Epithelial cell of proximal tubule (primary cell): Measurements from ENCODE around the gene SEMA3A. TPM values are rescaled to one million over a fixed set of nuclear protein-coding genes. Genes with fewer than 3 reads are reported as not detected.

Experiments
- DNase-seq: peaks from one replicate; pipeline ENCODE4 v3.0.0-alpha.2; 2011; ENCODE audit warnings: low read depth
- H3K4me3 ChIP-seq: 2 replicates; pipeline ENCODE4 v1.5.1; 2011; ENCODE audit warnings: low read depth, mild to moderate bottlenecking, low read length
- total RNA-seq: library from RNA; depleted of rRNA; stranded (reverse); fragments of >200 nt; gene quantifications from 2 replicates; pipeline ENCODE4 v1.2.3, GENCODE V29; 2015
- TF ChIP-seq, protein P1 (sequence below): conservative IDR thresholded peaks from 2 replicates; pipeline ENCODE4 v1.5.1; 2012; ENCODE audit warnings: low read depth, mild to moderate bottlenecking, low read length

SEMA3A gene
- total RNA-seq, 1 donor from 2014 or later, result 13.7 TPM

DNA sequence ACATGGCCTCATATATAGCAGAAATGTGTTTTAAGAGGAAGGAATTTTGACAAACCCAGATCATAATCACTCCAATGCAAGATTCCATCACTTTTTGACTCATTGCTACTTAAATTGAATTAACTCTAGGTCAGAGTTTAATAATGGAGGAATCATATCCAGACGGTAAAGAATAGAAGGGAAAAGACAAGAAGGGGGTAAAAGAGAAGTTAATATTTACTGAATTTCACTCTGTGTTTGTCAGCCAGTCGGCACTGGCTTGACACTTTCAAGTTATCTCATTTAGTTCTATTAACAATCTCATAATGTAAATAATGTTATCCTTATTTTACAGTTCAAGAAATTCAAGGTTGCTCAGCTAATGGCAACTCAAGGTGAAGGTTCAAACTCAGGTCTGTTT lies 147.5 kb downstream of the SEMA3A start:
- no peak overlapping the region for H3K4me3 ChIP-seq
- TF ChIP-seq, protein P1, sequence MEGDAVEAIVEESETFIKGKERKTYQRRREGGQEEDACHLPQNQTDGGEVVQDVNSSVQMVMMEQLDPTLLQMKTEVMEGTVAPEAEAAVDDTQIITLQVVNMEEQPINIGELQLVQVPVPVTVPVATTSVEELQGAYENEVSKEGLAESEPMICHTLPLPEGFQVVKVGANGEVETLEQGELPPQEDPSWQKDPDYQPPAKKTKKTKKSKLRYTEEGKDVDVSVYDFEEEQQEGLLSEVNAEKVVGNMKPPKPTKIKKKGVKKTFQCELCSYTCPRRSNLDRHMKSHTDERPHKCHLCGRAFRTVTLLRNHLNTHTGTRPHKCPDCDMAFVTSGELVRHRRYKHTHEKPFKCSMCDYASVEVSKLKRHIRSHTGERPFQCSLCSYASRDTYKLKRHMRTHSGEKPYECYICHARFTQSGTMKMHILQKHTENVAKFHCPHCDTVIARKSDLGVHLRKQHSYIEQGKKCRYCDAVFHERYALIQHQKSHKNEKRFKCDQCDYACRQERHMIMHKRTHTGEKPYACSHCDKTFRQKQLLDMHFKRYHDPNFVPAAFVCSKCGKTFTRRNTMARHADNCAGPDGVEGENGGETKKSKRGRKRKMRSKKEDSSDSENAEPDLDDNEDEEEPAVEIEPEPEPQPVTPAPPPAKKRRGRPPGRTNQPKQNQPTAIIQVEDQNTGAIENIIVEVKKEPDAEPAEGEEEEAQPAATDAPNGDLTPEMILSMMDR, result no peak
- no peak for DNase-seq

DNA sequence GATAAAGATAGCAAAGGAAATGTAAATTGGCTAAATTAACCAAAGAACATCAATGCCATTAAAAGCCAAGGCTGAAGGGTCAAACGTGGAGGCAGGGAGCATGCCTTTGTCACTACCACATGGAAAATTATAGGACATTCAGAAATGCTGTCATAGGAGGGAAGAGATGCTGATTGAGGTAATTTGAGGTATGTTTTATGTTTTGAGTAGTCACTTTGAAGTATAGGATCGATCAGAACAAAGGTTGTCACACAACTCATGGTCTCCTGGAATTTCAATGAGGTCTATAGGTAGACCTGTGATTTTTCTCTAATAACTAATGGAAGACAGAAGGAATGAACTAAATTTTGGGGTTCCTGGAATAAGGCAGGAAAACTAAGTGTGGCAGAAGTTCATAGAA lies 149.8 kb downstream of the SEMA3A start:
- no peak for DNase-seq
- TF ChIP-seq, protein P1, result no peak
- H3K4me3 ChIP-seq, result no peak overlapping the region

DNA sequence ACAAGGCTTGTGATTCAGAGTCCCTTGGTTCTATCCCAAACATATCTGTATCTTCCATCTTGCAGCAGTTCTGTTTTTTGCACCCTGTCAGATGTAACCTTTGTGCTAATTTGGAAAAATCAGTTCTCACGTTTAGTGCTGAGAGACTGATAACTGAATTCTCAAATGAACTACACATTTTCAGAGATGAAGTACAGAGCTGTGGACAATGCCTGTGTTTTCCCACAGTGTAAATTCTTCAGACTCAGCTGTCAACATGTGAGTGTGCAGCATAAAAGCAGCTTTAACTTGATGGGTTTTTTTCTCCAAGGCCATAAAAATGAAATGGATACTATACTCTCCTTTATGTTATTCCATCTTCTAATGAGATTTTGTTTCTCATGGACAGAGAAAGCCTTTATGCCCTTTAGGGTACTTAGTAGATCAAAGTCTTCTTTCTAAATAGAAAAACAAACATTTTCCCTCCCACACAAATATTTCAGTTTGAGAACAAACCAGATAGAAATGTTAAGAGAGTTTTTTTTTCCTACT lies 150.9 kb downstream of the SEMA3A start:
- H3K4me3 ChIP-seq, result no peak overlapping the region
- TF ChIP-seq, protein P1, result no peak
- no peak for DNase-seq

DNA sequence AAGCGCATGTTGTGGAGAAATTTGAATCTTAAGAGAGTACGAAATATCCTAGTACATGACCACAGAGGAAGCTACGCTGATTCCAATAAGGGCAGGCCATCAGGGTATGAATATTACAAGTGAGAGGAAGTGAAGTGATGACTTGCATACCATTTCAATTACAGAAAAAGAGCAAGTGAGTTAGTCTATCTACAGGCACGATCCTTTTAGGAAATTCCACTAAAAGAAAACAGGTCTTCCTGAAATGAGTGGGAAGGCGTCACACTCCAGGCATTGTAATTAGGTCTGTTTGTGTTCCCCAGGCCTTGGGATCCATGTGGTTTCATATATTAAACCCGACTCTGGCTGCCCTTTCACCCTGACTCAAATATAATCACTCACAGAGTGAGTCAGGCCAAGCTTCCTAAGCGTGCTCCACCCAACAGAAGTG lies 152.5 kb downstream of the SEMA3A start:
- peak; percentile 56 for DNase-seq

DNA sequence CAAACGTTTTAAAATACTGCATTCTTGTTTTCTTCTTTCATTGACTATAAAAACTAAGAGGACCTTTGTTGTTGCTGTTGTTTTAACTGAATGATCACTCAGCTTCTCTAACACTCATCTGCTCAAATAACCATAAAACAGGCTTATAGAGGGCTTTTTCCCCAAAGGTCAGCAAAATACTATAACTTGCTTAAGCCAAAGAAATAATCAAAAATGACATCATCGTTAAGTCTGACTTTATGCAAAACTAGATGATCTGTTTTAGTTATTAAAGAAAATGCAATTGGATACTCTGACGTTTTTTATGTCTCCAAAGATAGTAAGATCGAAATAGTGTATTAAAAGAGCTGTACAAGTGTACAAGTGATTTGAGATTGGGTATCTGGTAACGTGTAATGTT lies 152.9 kb downstream of the SEMA3A start:
- no peak for DNase-seq
- no peak overlapping the region for H3K4me3 ChIP-seq
- TF ChIP-seq, protein P1, result no peak

More for the DNA sequence above, 152.5 kb downstream of the SEMA3A start:
- no peak overlapping the region for H3K4me3 ChIP-seq
- TF ChIP-seq, protein P1, result no peak

DNA sequence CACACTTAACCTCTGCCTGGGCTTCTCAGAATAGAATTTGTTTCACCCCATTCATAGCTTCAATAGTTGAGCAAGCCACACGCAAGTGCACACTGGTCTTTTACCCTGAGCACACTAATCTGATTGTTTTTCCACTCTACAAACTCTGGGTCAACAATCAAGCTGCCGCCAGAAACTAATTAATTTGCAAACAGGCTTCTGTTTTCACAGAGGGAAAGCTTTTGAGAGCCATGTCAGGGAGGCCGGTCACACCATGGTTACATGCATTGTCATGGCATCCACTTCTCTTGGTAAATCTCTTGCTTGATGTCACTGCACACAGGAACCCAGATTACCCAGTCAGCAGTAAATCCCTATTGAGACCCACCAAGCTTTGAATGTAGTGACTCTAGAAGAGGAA lies 154.2 kb downstream of the SEMA3A start:
- DNase-seq, result no peak
- H3K4me3 ChIP-seq, result no peak overlapping the region

DNA sequence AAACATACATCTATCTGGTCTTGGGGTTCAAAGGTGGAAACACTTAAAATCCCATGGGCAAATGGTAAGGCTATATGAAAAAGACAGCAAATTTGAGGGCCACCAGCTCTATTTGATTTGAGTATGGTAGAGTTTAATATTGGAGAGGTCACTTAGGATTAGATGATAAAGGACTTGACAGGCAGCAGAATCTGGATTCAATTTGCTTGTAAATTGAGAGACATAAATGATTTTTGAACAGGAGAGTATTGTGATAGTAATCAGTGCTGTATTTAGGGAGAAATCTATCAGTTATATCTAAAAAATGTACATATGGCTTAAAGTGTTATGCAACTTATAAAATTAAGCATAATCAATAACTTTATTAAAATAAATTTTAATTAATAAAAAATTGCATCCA lies 155.2 kb downstream of the SEMA3A start:
- H3K4me3 ChIP-seq, result no peak overlapping the region
- no peak for DNase-seq
- TF ChIP-seq, protein P1, result no peak

More for the DNA sequence above, 154.2 kb downstream of the SEMA3A start:
- TF ChIP-seq, protein P1, result no peak
